Keratinocyte (primary cell): ENCODE results near the gene OXCT1. TPM values are rescaled to one million over a fixed set of nuclear protein-coding genes. Genes with fewer than 3 reads are reported as not detected.

Experiments used
- DNase-seq: peaks from one replicate; pipeline ENCODE4 v3.0.0-alpha.2; 2011; ENCODE audit warnings: low read depth, missing footprints, low spot score
- FAIRE-seq: peaks from 2 replicates; lab custom pipeline; 2011; peaks lifted over from hg19 to GRCh38; lab: Jason Lieb, UNC
- H2AFZ ChIP-seq: 2 replicates; pipeline ENCODE4 v1.6.0; 2012; ENCODE audit warnings: low read length, control low read depth, inconsistent platforms; ENCODE audit not compliant: control insufficient read depth
- H3K27ac ChIP-seq: 2 replicates; pipeline ENCODE4 v1.5.1; 2011; ENCODE audit warnings: low read length; ENCODE audit not compliant: control insufficient read depth, insufficient read depth
- H3K27me3 ChIP-seq: 3 replicates; pipeline ENCODE4 v1.6.0; 2011; ENCODE audit warnings: low read length; ENCODE audit not compliant: control insufficient read depth, insufficient read depth; ENCODE audit errors: extremely low read depth
- H3K36me3 ChIP-seq, 2 experiments: 2 replicates in 1 of 2; 3 replicates in 1 of 2; pipeline ENCODE4 v1.5.1; 2011; ENCODE audit warnings: low read length in 2 of 2, mild to moderate bottlenecking in 1 of 2; ENCODE audit not compliant: control insufficient read depth in 2 of 2, insufficient read depth in 2 of 2; ENCODE audit errors: extremely low read depth in 1 of 2
- H3K4me1 ChIP-seq: 3 replicates; pipeline ENCODE4 v1.5.1; 2011; ENCODE audit warnings: low read length; ENCODE audit not compliant: control insufficient read depth, insufficient read depth; ENCODE audit errors: extremely low read depth
- H3K4me2 ChIP-seq: 3 replicates; pipeline ENCODE4 v1.6.0; 2011; ENCODE audit warnings: low read depth, low read length; ENCODE audit not compliant: control insufficient read depth, insufficient read depth; ENCODE audit errors: extremely low read depth
- H3K4me3 ChIP-seq, 3 experiments: fragments of 200-600 bp in 1 of 3; sonication (generic) in 1 of 3; 2 replicates in 2 of 3; 3 replicates in 1 of 3; pipeline ENCODE4 v1.5.1; 2011 to 2016; ENCODE audit warnings: low read length in 3 of 3, mild to moderate bottlenecking in 3 of 3, control low read depth in 2 of 3, inconsistent platforms in 1 of 3, low read depth in 1 of 3, mixed read lengths in 1 of 3, mixed run types in 1 of 3, moderate library complexity in 1 of 3; ENCODE audit not compliant: control insufficient read depth in 2 of 3, insufficient read depth in 2 of 3; ENCODE audit errors: extremely low read depth in 1 of 3
- H3K79me2 ChIP-seq: 2 replicates; pipeline ENCODE4 v1.6.0; 2012; ENCODE audit warnings: low read length; ENCODE audit not compliant: control insufficient read depth, insufficient read depth
- H3K9ac ChIP-seq: 3 replicates; pipeline ENCODE4 v1.6.0; 2011; ENCODE audit warnings: low read length; ENCODE audit not compliant: control insufficient read depth, insufficient read depth; ENCODE audit errors: extremely low read depth
- H3K9me1 ChIP-seq: 3 replicates; pipeline ENCODE4 v1.6.0; 2011; ENCODE audit warnings: low read length; ENCODE audit not compliant: control insufficient read depth, insufficient read depth; ENCODE audit errors: extremely low read depth
- H3K9me3 ChIP-seq: 2 replicates; pipeline ENCODE4 v1.5.1; 2012; ENCODE audit warnings: low read depth, low read length; ENCODE audit not compliant: control insufficient read depth
- H4K20me1 ChIP-seq: 3 replicates; pipeline ENCODE4 v1.6.0; 2011; ENCODE audit warnings: low read length; ENCODE audit not compliant: control insufficient read depth, insufficient read depth; ENCODE audit errors: extremely low read depth
- CTCF ChIP-seq, 3 experiments: IDR thresholded peaks in 1 of 3; conservative IDR thresholded peaks in 1 of 3; optimal IDR thresholded peaks in 1 of 3; 2 replicates in 2 of 3; 3 replicates in 1 of 3; pipeline versions ENCODE3 to v1.5.1; 2011; ENCODE audit warnings: low read length in 3 of 3, mild to moderate bottlenecking in 3 of 3, moderate library complexity in 2 of 3, control low read depth in 1 of 3, inconsistent platforms in 1 of 3; ENCODE audit not compliant: insufficient read depth in 2 of 3; ENCODE audit errors: extremely low read depth in 1 of 3
- EZH2 ChIP-seq: IDR thresholded peaks from one replicate; pipeline ENCODE4 v1.6.1; 2012; ENCODE audit warnings: inconsistent platforms, mild to moderate bottlenecking, low read length, moderate library complexity
- dilution Hi-C: fragments of 300-500 bp; cut with MboI; formaldehyde crosslinking; loops from one replicate; pipeline ENCODE4 v1.7.0; 2020; ENCODE audit warnings: low sequenced_read_pairs; ENCODE audit not compliant: extremely low pct_ligation_motif_present
- polyA plus RNA-seq, 5 experiments: library from polyadenylated mRNA; depleted of rRNA in 3 of 5; stranded (reverse) in 3 of 5; stranded (forward) in 1 of 5; unstranded in 1 of 5; fragments of >200 nt; gene quantifications; 1 replicate in 1 of 5; 2 replicates in 3 of 5; 3 replicates in 1 of 5; pipeline versions ENCODE4 v1.2.1 to v1.2.3, GENCODE V29; 2011 to 2012; ENCODE audit warnings: missing spikeins in 2 of 5, low read depth in 1 of 5, low replicate concordance in 1 of 5

Gene OXCT1
- polyA plus RNA-seq, 1 donor (not counting 4 experiments of a cell fraction or from before 2014, with no cell fraction given) = 34.0 TPM

DNA sequence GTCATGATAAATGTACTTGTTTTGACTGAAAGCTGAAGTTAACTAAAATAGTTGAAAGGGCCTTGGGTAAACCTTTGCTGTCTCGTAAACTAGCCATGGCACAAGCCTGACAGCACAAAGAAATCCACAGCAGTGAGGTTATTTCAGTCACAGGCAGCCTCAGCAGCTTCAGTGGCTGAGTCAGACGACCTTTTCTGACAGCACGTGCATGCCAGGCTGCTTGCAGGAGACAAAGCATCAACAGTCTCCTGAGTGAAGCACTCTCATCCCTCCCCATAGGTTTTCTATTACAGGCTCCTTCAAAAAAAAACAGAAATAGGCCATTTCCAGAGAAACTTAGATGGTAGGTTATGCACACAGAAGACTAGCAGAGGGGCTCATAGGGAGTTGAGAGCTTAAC is 34.6 kb downstream of the OXCT1 start:
- dilution Hi-C loops = no loop called here

DNA sequence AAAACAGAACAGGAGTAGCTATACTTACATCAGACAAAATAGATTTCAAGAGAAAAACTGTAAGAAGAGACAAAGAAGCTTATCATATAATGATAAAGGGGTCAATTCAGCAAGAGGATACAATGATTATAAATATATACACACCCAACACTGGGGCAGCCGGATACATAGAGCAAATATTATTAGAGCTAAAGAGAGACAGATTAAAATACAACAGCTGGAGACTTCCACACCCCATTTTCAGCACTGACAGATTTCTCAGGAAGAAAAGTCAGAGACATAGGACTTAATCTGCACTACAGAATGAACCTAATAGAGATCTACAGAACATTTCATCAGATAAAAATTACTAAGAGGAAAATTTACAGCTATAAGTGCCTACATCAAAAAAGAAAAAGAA is 35.7 kb downstream of the OXCT1 start:
- Histone ChIP-seq H3K36me3 (peaks cover 0 to 8% of the 10 kb centered on the region in 2 experiments), H3K9ac (no peak overlapping the region), H3K79me2 (no peaks in the 10 kb centered on the region), H3K9me3 (no peaks in the 10 kb centered on the region), H3K4me2 (no peak overlapping the region), H3K9me1 (no peaks in the 10 kb centered on the region), H3K4me3 (no peak overlapping the region), H3K27ac (no peak overlapping the region), H3K4me1 (peaks cover 3% of the 10 kb centered on the region), H3K27me3 (no peaks in the 10 kb centered on the region), H4K20me1 (no peaks in the 10 kb centered on the region), H2AFZ (no peak overlapping the region)
- no peak for TF ChIP-seq EZH2
- dilution Hi-C loops = no loop called here
- FAIRE-seq (no peak), DNase-seq (no peak)

More for the DNA sequence above, 34.6 kb downstream of the OXCT1 start:
- H3K36me3 ChIP-seq = peaks cover 0 to 8% of the 10 kb centered on the region in 2 experiments
- no peak overlapping the region for H3K4me3 ChIP-seq
- peaks cover 3% of the 10 kb centered on the region for H3K4me1 ChIP-seq
- no peak overlapping the region for H3K27ac ChIP-seq
- H3K9me3 ChIP-seq = no peaks in the 10 kb centered on the region
- FAIRE-seq (peak; percentile 20), DNase-seq (no peak)
- H2AFZ ChIP-seq = no peak overlapping the region
- no peak overlapping the region for H3K9ac ChIP-seq
- no peak for TF ChIP-seq EZH2
- H4K20me1 ChIP-seq = no peaks in the 10 kb centered on the region
- no peaks in the 10 kb centered on the region for H3K79me2 ChIP-seq
- no peak overlapping the region for H3K4me2 ChIP-seq
- no peaks in the 10 kb centered on the region for H3K9me1 ChIP-seq
- no peaks in the 10 kb centered on the region for H3K27me3 ChIP-seq

- Histone ChIP-seq H4K20me1 (no peaks in the 10 kb centered on the region), H3K4me1 (peaks cover 3% of the 10 kb centered on the region), H3K9me3 (no peaks in the 10 kb centered on the region), H3K9ac (no peak overlapping the region), H3K27me3 (no peaks in the 10 kb centered on the region), H3K79me2 (no peaks in the 10 kb centered on the region), H3K4me2 (no peak overlapping the region), H3K9me1 (no peaks in the 10 kb centered on the region), H3K27ac (no peak overlapping the region), H2AFZ (no peak overlapping the region), H3K4me3 (no peak overlapping the region), H3K36me3 (no peaks in the 10 kb centered on the region)
- FAIRE-seq = no peak
- dilution Hi-C loops = no loop called here
- no peak for DNase-seq
- no peak for TF ChIP-seq CTCF (optimal IDR thresholded peaks at IDR 0.05 in 1 of 3, IDR thresholded peaks at IDR 0.05 in 1 of 3, conservative IDR thresholded peaks at IDR 0.05 in 1 of 3; ENCODE audit: extremely low read depth in 1 of 3, insufficient read depth in 2 of 3, low read length in 3 of 3)
- no peak for TF ChIP-seq EZH2
Measured at GRCh38 chr5:41832430-41832829, 37.8 kb downstream of the OXCT1 start.
